HUDEP-2 (cell line): ENCODE data around the gene POLE.

ENCODE experiments used
- DNase-seq, 76 experiments: peaks; one replicate each; lab custom pipeline; 2025; ENCODE audit not compliant: unreplicated experiment in 76 of 76; lab: John Stamatoyannopoulos, UW

Gene POLE

GRCh38 chr12:132677492-132677891 lies 9.7 kb downstream of the POLE start:
- no peak for DNase-seq

- no peak for DNase-seq
These were observed 11.2 kb downstream of the POLE start for GRCh38 chr12:132675757-132676432.

- no peak for DNase-seq
These were observed 12.6 kb downstream of the POLE start for GRCh38 chr12:132674561-132674960.

- no peak for DNase-seq
These were observed 13.6 kb downstream of the POLE start for GRCh38 chr12:132673288-132674179.

- DNase-seq: no peak
These were observed 14.5 kb downstream of the POLE start for GRCh38 chr12:132672678-132673077.

GRCh38 chr12:132672116-132672515 lies 15.0 kb downstream of the POLE start:
- no peak for DNase-seq

GRCh38 chr12:132669166-132669879 lies 17.8 kb downstream of the POLE start:
- no peak for DNase-seq

GRCh38 chr12:132668191-132669088 lies 18.7 kb downstream of the POLE start:
- no peak for DNase-seq

GRCh38 chr12:132665794-132666193 lies 21.3 kb downstream of the POLE start:
- no peak for DNase-seq

- no peak for DNase-seq
These were observed 22.0 kb downstream of the POLE start for GRCh38 chr12:132665149-132665491.

- DNase-seq: no peak
These were observed 22.7 kb downstream of the POLE start for GRCh38 chr12:132664206-132665148.

GRCh38 chr12:132662901-132663755 lies 24.0 kb downstream of the POLE start:
- DNase-seq: no peak

- no peak for DNase-seq
These were observed 25.2 kb downstream of the POLE start for GRCh38 chr12:132661972-132662371.

- DNase-seq: no peak
These were observed 26.1 kb downstream of the POLE start for GRCh38 chr12:132660996-132661395.

GRCh38 chr12:132660052-132660451 lies 27.1 kb downstream of the POLE start:
- DNase-seq: no peak

- no peak for DNase-seq
These were observed 28.0 kb downstream of the POLE start for GRCh38 chr12:132659146-132659545.

- DNase-seq: no peak
These were observed 28.8 kb downstream of the POLE start for GRCh38 chr12:132658149-132658894.
